Measurements from ENCODE around the gene LOXHD1.

LOXHD1 gene

GRCh38 chr18:46435031-46435430 is 222.0 kb downstream of the LOXHD1 start:
- no peak for DNase-seq

- no peak for DNase-seq
These were observed 222.4 kb downstream of the LOXHD1 start for GRCh38 chr18:46434629-46435028.

- DNase-seq = no peak
These were observed 223.7 kb downstream of the LOXHD1 start for GRCh38 chr18:46433121-46433826.

GRCh38 chr18:46431522-46432171 is 225.4 kb downstream of the LOXHD1 start:
- no peak for DNase-seq

- no peak for DNase-seq
These were observed 227.3 kb downstream of the LOXHD1 start for GRCh38 chr18:46429649-46430224.

GRCh38 chr18:46429130-46429529 is 227.9 kb downstream of the LOXHD1 start:
- no peak for DNase-seq

- DNase-seq = no peak
These were observed 228.7 kb downstream of the LOXHD1 start for GRCh38 chr18:46428368-46428767.

GRCh38 chr18:46427216-46427995 is 229.6 kb downstream of the LOXHD1 start:
- DNase-seq = no peak

All from kidney glomerular epithelial cell (primary cell).